SK-N-DZ (cell line): ENCODE data around the gene GSTT4. TPM values are rescaled to one million over a fixed set of nuclear protein-coding genes. Genes with fewer than 3 reads are reported as not detected.
"Not testable (repeated sequence)": the region's sequence is repeated elsewhere in the genome, so short reads cannot be mapped to it uniquely, and the experiment has no call there.

Experiments
- DNase-seq: peaks from one replicate; pipeline ENCODE4 v3.0.0-alpha.2; 2015; ENCODE audit warnings: low spot score
- polyA plus RNA-seq, 2 experiments: library from polyadenylated mRNA; depleted of rRNA; stranded (reverse); fragments of >200 nt; gene quantifications; 2 replicates each; pipeline ENCODE4 v1.2.3, GENCODE V29; 2014

Gene GSTT4
- not detected in 2 replicates for polyA plus RNA-seq (2014; cell fraction: cytosol; rRNA removed)
- not detected in 2 replicates for polyA plus RNA-seq (2014; cell fraction: nucleus; rRNA removed)

- no peak for DNase-seq
Observed at GRCh38 chr22:24005201-24005600, at the start of gene GSTT4. Gene GSTT4 (minus strand): TSS chr22:24005453. CDS start chr22:24005356, 97 bp downstream.

GRCh38 chr22:24054356-24054755 lies 49.1 kb upstream of the GSTT4 start:
- DNase-seq = no peak

- no peak for DNase-seq
Observed at GRCh38 chr22:24053481-24054226, 48.4 kb upstream of the GSTT4 start.

GRCh38 chr22:24051568-24051967 lies 46.3 kb upstream of the GSTT4 start:
- DNase-seq = no peak

GRCh38 chr22:24051028-24051427 lies 45.8 kb upstream of the GSTT4 start:
- no peak for DNase-seq

- DNase-seq = no peak
Observed at GRCh38 chr22:24049978-24050377, 44.7 kb upstream of the GSTT4 start.

- DNase-seq = no peak
Observed at GRCh38 chr22:24049211-24049610, 44.0 kb upstream of the GSTT4 start.

GRCh38 chr22:24046024-24046423 lies 40.8 kb upstream of the GSTT4 start:
- DNase-seq = no peak

- DNase-seq = no peak
Observed at GRCh38 chr22:24043958-24044357, 38.7 kb upstream of the GSTT4 start.

- not testable (repeated sequence) for DNase-seq
Observed at GRCh38 chr22:24043465-24043864, 38.2 kb upstream of the GSTT4 start.

- DNase-seq = no peak
Observed at GRCh38 chr22:24040946-24041345, 35.7 kb upstream of the GSTT4 start.

- DNase-seq = no peak
Observed at GRCh38 chr22:24039046-24039445, 33.8 kb upstream of the GSTT4 start.

- DNase-seq = no peak
Observed at GRCh38 chr22:24037851-24038765, 32.9 kb upstream of the GSTT4 start.

GRCh38 chr22:24035296-24035695 lies 30.0 kb upstream of the GSTT4 start:
- DNase-seq = no peak

- DNase-seq = no peak
Observed at GRCh38 chr22:24033731-24034130, 28.5 kb upstream of the GSTT4 start.

- no peak for DNase-seq
Observed at GRCh38 chr22:24030186-24030702, 25.0 kb upstream of the GSTT4 start.

- no peak for DNase-seq
Observed at GRCh38 chr22:24029304-24029703, 24.1 kb upstream of the GSTT4 start.

- no peak for DNase-seq
Observed at GRCh38 chr22:24028533-24028932, 23.3 kb upstream of the GSTT4 start.

GRCh38 chr22:24027991-24028390 lies 22.7 kb upstream of the GSTT4 start:
- no peak for DNase-seq

- no peak for DNase-seq
Observed at GRCh38 chr22:24027389-24027975, 22.2 kb upstream of the GSTT4 start.

- DNase-seq = peak; percentile 55
Observed at GRCh38 chr22:24026733-24027132, 21.5 kb upstream of the GSTT4 start.

- DNase-seq = no peak
Observed at GRCh38 chr22:24026056-24026455, 20.8 kb upstream of the GSTT4 start.
